ENCODE results near the gene TNIP1. TPM values are rescaled to one million over a fixed set of nuclear protein-coding genes. Genes with fewer than 3 reads are reported as not detected.
A peak's percentile ranks its signal among the peaks of the same experiment; 100 is the strongest.

Gene TNIP1
- total RNA-seq, 1 experiment from 2014 or later = 65.7 TPM

DNA sequence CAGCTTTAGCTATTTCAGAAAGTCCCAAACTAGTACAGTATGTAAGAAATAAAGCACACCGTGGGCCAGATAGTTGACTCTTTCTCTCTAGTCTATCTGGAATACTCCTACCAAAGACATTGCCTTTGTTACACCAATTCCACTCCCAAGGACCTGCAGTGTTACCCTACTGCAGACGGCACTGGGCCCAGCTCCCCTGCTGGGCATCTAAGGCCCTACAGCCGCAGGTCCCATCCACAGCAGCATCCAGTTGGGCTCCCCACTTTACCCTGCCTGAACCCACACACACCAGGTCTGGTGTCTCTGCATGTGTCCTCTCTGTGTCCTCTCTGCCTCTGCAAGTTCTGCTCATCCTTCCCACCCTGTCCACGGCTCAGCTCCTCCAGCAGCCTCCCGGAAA, 22.5 kb downstream of the TNIP1 start:
- H3K4me1 Mint-ChIP-seq (ENCODE audit: low read depth, unreplicated experiment) = peaks cover 10% of the 10 kb centered on the region
- H3K4me3 ChIP-seq (ENCODE audit: low read depth, low read length) = no peak overlapping the region
- POLR2A ChIA-PET = interaction anchor here (0.5 kb wide), 1 partner anchor 35 kb away, joined by 3 read pairs; no protein-coding TSS in a partner anchor

GRCh38 chr5:151056379-151057325, 24.2 kb downstream of the TNIP1 start:
- Histone ChIP-seq H3K9me3 (no peaks in the 10 kb centered on the region), H3K4me3 (ENCODE audit: low read depth, low read length) (no peak overlapping the region), H3K27me3 (replicated peaks; ENCODE audit: control insufficient read depth, insufficient read depth, low read length) (no peaks in the 10 kb centered on the region), H3K4me1 (peaks cover 6% of the 10 kb centered on the region; the same call in 1 of the 2 replicates), H3K36me3 (ENCODE audit: control insufficient read depth, insufficient read depth, low read length) (no peaks in the 10 kb centered on the region; the same call in 1 of the 2 replicates)
- CTCF ChIA-PET = no interaction called here
- no peak for DNase-seq
- H3K27me3 Mint-ChIP-seq (ENCODE audit: insufficient read depth, unreplicated experiment) = no peaks in the 10 kb centered on the region
- no peaks in the 10 kb centered on the region for H3K9me3 Mint-ChIP-seq (ENCODE audit: unreplicated experiment)
- BruUV-seq (replicated peaks) = no TSS peak
- intact Hi-C loops (cut with micrococcal nuclease; ENCODE audit: unreplicated experiment) = no loop called here
- no peak overlapping the region for H3K27ac Mint-ChIP-seq (ENCODE audit: unreplicated experiment)
- TF ChIP-seq, protein P1, sequence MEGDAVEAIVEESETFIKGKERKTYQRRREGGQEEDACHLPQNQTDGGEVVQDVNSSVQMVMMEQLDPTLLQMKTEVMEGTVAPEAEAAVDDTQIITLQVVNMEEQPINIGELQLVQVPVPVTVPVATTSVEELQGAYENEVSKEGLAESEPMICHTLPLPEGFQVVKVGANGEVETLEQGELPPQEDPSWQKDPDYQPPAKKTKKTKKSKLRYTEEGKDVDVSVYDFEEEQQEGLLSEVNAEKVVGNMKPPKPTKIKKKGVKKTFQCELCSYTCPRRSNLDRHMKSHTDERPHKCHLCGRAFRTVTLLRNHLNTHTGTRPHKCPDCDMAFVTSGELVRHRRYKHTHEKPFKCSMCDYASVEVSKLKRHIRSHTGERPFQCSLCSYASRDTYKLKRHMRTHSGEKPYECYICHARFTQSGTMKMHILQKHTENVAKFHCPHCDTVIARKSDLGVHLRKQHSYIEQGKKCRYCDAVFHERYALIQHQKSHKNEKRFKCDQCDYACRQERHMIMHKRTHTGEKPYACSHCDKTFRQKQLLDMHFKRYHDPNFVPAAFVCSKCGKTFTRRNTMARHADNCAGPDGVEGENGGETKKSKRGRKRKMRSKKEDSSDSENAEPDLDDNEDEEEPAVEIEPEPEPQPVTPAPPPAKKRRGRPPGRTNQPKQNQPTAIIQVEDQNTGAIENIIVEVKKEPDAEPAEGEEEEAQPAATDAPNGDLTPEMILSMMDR (IDR thresholded peaks at IDR 0.05; ENCODE audit: insufficient read depth in 1 of 2, low read depth in 1 of 2, low read length in 1 of 2, severe bottlenecking in 1 of 2, unreplicated experiment in 1 of 2) = no peak
- H3K4me3 Mint-ChIP-seq (ENCODE audit: unreplicated experiment) = no peak overlapping the region
- POLR2A ChIA-PET = no interaction called here
- peaks cover 10% of the 10 kb centered on the region for H3K4me1 Mint-ChIP-seq (ENCODE audit: low read depth, unreplicated experiment)
- H3K36me3 Mint-ChIP-seq (ENCODE audit: insufficient read depth, unreplicated experiment) = peaks cover 46% of the 10 kb centered on the region

More for the DNA sequence above, 22.5 kb downstream of the TNIP1 start:
- Mint-ChIP-seq H3K27me3 (ENCODE audit: insufficient read depth, unreplicated experiment) (no peaks in the 10 kb centered on the region), H3K36me3 (ENCODE audit: insufficient read depth, unreplicated experiment) (peaks cover 44% of the 10 kb centered on the region), H3K4me3 (ENCODE audit: unreplicated experiment) (no peak overlapping the region), H3K27ac (ENCODE audit: unreplicated experiment) (no peak overlapping the region), H3K9me3 (ENCODE audit: unreplicated experiment) (no peaks in the 10 kb centered on the region)
- peaks cover 6% of the 10 kb centered on the region; the same call in 1 of the 2 replicates for H3K4me1 ChIP-seq
- TF ChIP-seq, protein P1 (IDR thresholded peaks at IDR 0.05; ENCODE audit: insufficient read depth in 1 of 2, low read depth in 1 of 2, low read length in 1 of 2, severe bottlenecking in 1 of 2, unreplicated experiment in 1 of 2) = peak in 1 of 2 experiments; percentile 22
- no peak for DNase-seq
- no TSS peak for BruUV-seq (replicated peaks)
- no peaks in the 10 kb centered on the region for H3K9me3 ChIP-seq
- CTCF ChIA-PET = interaction anchor here (1.0 to 1.5 kb wide), 3 partner anchors 10 to 107 kb away, joined by 3 to 6 read pairs (median 4); no protein-coding TSS in a partner anchor
- intact Hi-C loops (cut with micrococcal nuclease; ENCODE audit: unreplicated experiment) = no loop called here
- H3K36me3 ChIP-seq (ENCODE audit: control insufficient read depth, insufficient read depth, low read length) = peaks cover 2% of the 10 kb centered on the region; the same call in 1 of the 2 replicates
- H3K27me3 ChIP-seq (replicated peaks; ENCODE audit: control insufficient read depth, insufficient read depth, low read length) = no peaks in the 10 kb centered on the region

DNA sequence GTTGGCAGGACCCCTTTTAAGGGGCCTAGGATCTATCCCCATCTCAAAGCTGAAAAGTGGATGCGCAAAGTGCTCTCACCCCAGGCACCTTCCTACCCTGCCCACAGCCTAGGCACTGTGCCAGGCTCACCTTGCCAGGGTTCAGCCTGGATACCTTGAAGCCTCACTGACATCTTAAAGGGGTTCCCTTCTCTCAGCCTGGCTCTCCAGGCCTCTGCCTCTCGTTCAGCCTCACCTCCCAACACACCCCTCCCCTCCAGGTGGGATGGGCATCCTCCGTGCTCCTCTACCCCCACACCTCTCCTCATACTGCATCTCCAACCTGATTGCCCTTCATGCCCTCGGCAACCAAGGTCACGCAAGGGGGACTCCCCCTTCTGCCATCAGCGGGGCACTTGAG, 25.5 kb downstream of the TNIP1 start:
- H3K27me3 Mint-ChIP-seq (ENCODE audit: insufficient read depth, unreplicated experiment) = no peaks in the 10 kb centered on the region
- intact Hi-C loops (cut with micrococcal nuclease; ENCODE audit: unreplicated experiment) = no loop called here
- H3K4me3 Mint-ChIP-seq (ENCODE audit: unreplicated experiment) = no peak overlapping the region
- ChIA-PET CTCF (interaction anchor here (1.4 kb wide), 1 partner anchor 60 kb away, joined by 3 read pairs; no protein-coding TSS in a partner anchor), POLR2A (no interaction called here)
- Histone ChIP-seq H3K9me3 (no peaks in the 10 kb centered on the region), H3K27me3 (replicated peaks; ENCODE audit: control insufficient read depth, insufficient read depth, low read length) (no peaks in the 10 kb centered on the region), H3K36me3 (ENCODE audit: control insufficient read depth, insufficient read depth, low read length) (peaks cover 2% of the 10 kb centered on the region; the same call in 1 of the 2 replicates), H3K4me1 (peaks cover 6% of the 10 kb centered on the region; the same call in 1 of the 2 replicates), H3K4me3 (ENCODE audit: low read depth, low read length) (no peak overlapping the region)
- TF ChIP-seq, protein P1 (IDR thresholded peaks at IDR 0.05; ENCODE audit: insufficient read depth in 1 of 2, low read depth in 1 of 2, low read length in 1 of 2, severe bottlenecking in 1 of 2, unreplicated experiment in 1 of 2) = no peak
- H3K36me3 Mint-ChIP-seq (ENCODE audit: insufficient read depth, unreplicated experiment) = peaks cover 39% of the 10 kb centered on the region
- H3K9me3 Mint-ChIP-seq (ENCODE audit: unreplicated experiment) = no peaks in the 10 kb centered on the region
- peaks cover 10% of the 10 kb centered on the region for H3K4me1 Mint-ChIP-seq (ENCODE audit: low read depth, unreplicated experiment)
- H3K27ac Mint-ChIP-seq (ENCODE audit: unreplicated experiment) = peak overlapping the region; percentile 48
- BruUV-seq (replicated peaks) = no TSS peak
- no peak for DNase-seq

Measured in Caco-2 (cell line).